Measurements from ENCODE around the gene ATP7B.

ATP7B gene

DNA sequence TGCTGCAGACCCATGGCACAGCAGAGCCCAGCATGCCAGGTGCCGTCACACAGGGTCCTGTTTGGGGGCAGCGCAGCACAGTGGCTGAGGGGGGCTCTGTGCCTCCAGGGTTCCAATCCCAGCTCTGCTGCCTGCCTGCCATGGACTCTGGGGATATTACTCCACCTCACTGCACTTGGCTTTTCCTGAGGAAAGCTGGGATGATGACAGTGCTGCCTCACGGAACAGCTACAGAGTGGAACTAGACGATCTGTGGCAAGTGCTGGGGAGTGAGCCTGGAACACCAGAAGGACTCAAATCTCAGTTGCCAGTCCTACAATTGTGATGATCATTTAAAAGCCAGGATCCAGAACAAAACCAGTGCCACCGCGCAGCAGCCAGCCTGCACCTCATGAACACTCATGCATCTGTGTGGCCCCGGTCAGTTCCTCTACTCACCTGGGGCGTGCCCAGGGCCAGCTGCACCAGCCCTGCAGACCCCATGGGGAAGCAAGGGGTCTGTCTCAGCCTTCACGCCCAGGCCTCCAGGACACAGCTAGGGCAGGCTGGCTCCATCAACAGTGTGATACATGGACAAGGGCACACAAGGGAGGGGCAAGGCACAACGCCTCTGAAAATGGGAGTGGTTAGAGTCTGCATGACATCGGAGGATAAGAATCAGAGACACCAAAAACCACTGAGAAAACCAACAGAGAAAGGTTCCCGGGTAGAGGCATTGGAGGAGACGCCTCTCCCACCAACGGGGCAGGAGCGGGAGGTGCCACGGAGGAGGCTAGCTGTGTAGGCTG lies 55.2 kb downstream of the ATP7B start:
- no peaks in the 10 kb centered on the region for H3K27me3 ChIP-seq (ENCODE audit: control insufficient read depth in 3 of 3, insufficient read depth in 3 of 3, low read depth in 1 of 3, low read length in 3 of 3)
- H3K4ac ChIP-seq (ENCODE audit: low read length), result no peak overlapping the region
- peaks cover 0 to 2% of the 10 kb centered on the region in 2 donors for H3K4me1 ChIP-seq (ENCODE audit: control insufficient read depth in 2 of 2, insufficient read depth in 1 of 2, low read depth in 1 of 2, low read length in 2 of 2)
- no peak overlapping the region for H2AK5ac ChIP-seq (ENCODE audit: low read depth, low read length)
- no peak overlapping the region for H2BK120ac ChIP-seq (ENCODE audit: low read depth, low read length)
- no peak overlapping the region for H4K91ac ChIP-seq (ENCODE audit: low read depth, low read length, poor library complexity)
- H3K4me3 ChIP-seq (ENCODE audit: low read length in 2 of 2), result peak overlapping the region in 1 of 2 donors; percentile 45
- DNase-seq (ENCODE audit: low spot score), result no peak
- H3K14ac ChIP-seq (ENCODE audit: low read length), result peak overlapping the region; percentile 83
- H2AFZ ChIP-seq (ENCODE audit: low read length), result no peak overlapping the region
- no peak overlapping the region for H2BK15ac ChIP-seq (ENCODE audit: low read length)
- H3K9me3 ChIP-seq (replicated peaks in 1 of 2; ENCODE audit: control insufficient read depth in 2 of 2, insufficient read depth in 1 of 2, low read depth in 1 of 2, low read length in 2 of 2), result no peaks in the 10 kb centered on the region
- no peak overlapping the region for H3K23ac ChIP-seq (ENCODE audit: low read depth, low read length, poor library complexity)
- peak overlapping the region; percentile 35 for H3K18ac ChIP-seq (ENCODE audit: low read length)
- no peak overlapping the region for H4K8ac ChIP-seq (ENCODE audit: low read depth, low read length)
- H3K9ac ChIP-seq (ENCODE audit: low read depth, low read length, poor library complexity), result no peak overlapping the region
- no peak overlapping the region for H3K4me2 ChIP-seq (ENCODE audit: insufficient read depth, low read length, poor library complexity, severe bottlenecking)
- no peak overlapping the region for H2BK5ac ChIP-seq (ENCODE audit: low read length)
- no peaks in the 10 kb centered on the region for H3K79me1 ChIP-seq (ENCODE audit: low read depth, low read length)
- H2BK12ac ChIP-seq (ENCODE audit: low read length), result no peak overlapping the region
- WGBS, 2 donors (ENCODE audit: extremely low coverage in 2 of 2, insufficient read length in 2 of 2, insufficient replicate concordance in 1 of 2), result no CpG with 5 or more reads among the region's 16 CpGs
- peaks cover 0 to 2% of the 10 kb centered on the region in 2 donors for H3K36me3 ChIP-seq (replicated peaks in 1 of 2; ENCODE audit: control insufficient read depth in 2 of 2, insufficient read depth in 2 of 2, low read length in 2 of 2)
- H3K27ac ChIP-seq (replicated peaks; ENCODE audit: low read length), result no peak overlapping the region

GRCh38 chr13:51955281-51955771 lies 55.9 kb downstream of the ATP7B start:
- no peaks in the 10 kb centered on the region for H3K27me3 ChIP-seq (ENCODE audit: control insufficient read depth in 3 of 3, insufficient read depth in 3 of 3, low read depth in 1 of 3, low read length in 3 of 3)
- no CpG with 5 or more reads among the region's 15 CpGs for WGBS, 2 donors (ENCODE audit: extremely low coverage in 2 of 2, insufficient read length in 2 of 2, insufficient replicate concordance in 1 of 2)

GRCh38 chr13:51953347-51954195 lies 57.7 kb downstream of the ATP7B start:
- no peak overlapping the region for H3K14ac ChIP-seq (ENCODE audit: low read length)
- H2BK12ac ChIP-seq (ENCODE audit: low read length), result no peak overlapping the region
- H3K4ac ChIP-seq (ENCODE audit: low read length), result no peak overlapping the region
- peaks cover 0 to 2% of the 10 kb centered on the region in 2 donors for H3K4me1 ChIP-seq (ENCODE audit: control insufficient read depth in 2 of 2, insufficient read depth in 1 of 2, low read depth in 1 of 2, low read length in 2 of 2)
- H2BK15ac ChIP-seq (ENCODE audit: low read length), result no peak overlapping the region
- H3K9ac ChIP-seq (ENCODE audit: low read depth, low read length, poor library complexity), result no peak overlapping the region
- H2AFZ ChIP-seq (ENCODE audit: low read length), result no peak overlapping the region
- no peak overlapping the region for H3K4me2 ChIP-seq (ENCODE audit: insufficient read depth, low read length, poor library complexity, severe bottlenecking)
- no peaks in the 10 kb centered on the region for H3K79me1 ChIP-seq (ENCODE audit: low read depth, low read length)
- DNase-seq (ENCODE audit: low spot score), result no peak
- H3K4me3 ChIP-seq (ENCODE audit: low read length in 2 of 2), result peak overlapping the region in 1 of 2 donors; percentile 52
- no peak overlapping the region for H3K27ac ChIP-seq (replicated peaks; ENCODE audit: low read length)
- H3K18ac ChIP-seq (ENCODE audit: low read length), result peak overlapping the region; percentile 22
- H3K9me3 ChIP-seq (replicated peaks in 1 of 2; ENCODE audit: control insufficient read depth in 2 of 2, insufficient read depth in 1 of 2, low read depth in 1 of 2, low read length in 2 of 2), result peaks cover 0 to 1% of the 10 kb centered on the region in 2 donors
- H2AK5ac ChIP-seq (ENCODE audit: low read depth, low read length), result no peak overlapping the region
- WGBS, 2 donors (ENCODE audit: extremely low coverage in 2 of 2, insufficient read length in 2 of 2, insufficient replicate concordance in 1 of 2), result no CpG with 5 or more reads among the region's 3 CpGs
- H4K91ac ChIP-seq (ENCODE audit: low read depth, low read length, poor library complexity), result no peak overlapping the region
- no peak overlapping the region for H4K8ac ChIP-seq (ENCODE audit: low read depth, low read length)
- no peak overlapping the region for H2BK5ac ChIP-seq (ENCODE audit: low read length)
- no peaks in the 10 kb centered on the region for H3K27me3 ChIP-seq (ENCODE audit: control insufficient read depth in 3 of 3, insufficient read depth in 3 of 3, low read depth in 1 of 3, low read length in 3 of 3)
- no peak overlapping the region for H3K23ac ChIP-seq (ENCODE audit: low read depth, low read length, poor library complexity)
- H2BK120ac ChIP-seq (ENCODE audit: low read depth, low read length), result no peak overlapping the region
- H3K36me3 ChIP-seq (replicated peaks in 1 of 2; ENCODE audit: control insufficient read depth in 2 of 2, insufficient read depth in 2 of 2, low read length in 2 of 2), result peaks cover 0 to 2% of the 10 kb centered on the region in 2 donors

More at GRCh38 chr13:51955281-51955771, 55.9 kb downstream of the ATP7B start:
- no peak overlapping the region for H2AK5ac ChIP-seq (ENCODE audit: low read depth, low read length)
- H3K79me1 ChIP-seq (ENCODE audit: low read depth, low read length), result no peaks in the 10 kb centered on the region
- H3K36me3 ChIP-seq (replicated peaks in 1 of 2; ENCODE audit: control insufficient read depth in 2 of 2, insufficient read depth in 2 of 2, low read length in 2 of 2), result peaks cover 0 to 2% of the 10 kb centered on the region in 2 donors
- peaks cover 0 to 2% of the 10 kb centered on the region in 2 donors for H3K4me1 ChIP-seq (ENCODE audit: control insufficient read depth in 2 of 2, insufficient read depth in 1 of 2, low read depth in 1 of 2, low read length in 2 of 2)
- no peak overlapping the region for H4K91ac ChIP-seq (ENCODE audit: low read depth, low read length, poor library complexity)
- H2BK120ac ChIP-seq (ENCODE audit: low read depth, low read length), result no peak overlapping the region
- no peak overlapping the region for H2BK15ac ChIP-seq (ENCODE audit: low read length)
- DNase-seq (ENCODE audit: low spot score), result no peak
- H3K4ac ChIP-seq (ENCODE audit: low read length), result no peak overlapping the region
- no peak overlapping the region for H3K4me3 ChIP-seq (ENCODE audit: low read length in 2 of 2)
- peaks cover 0 to 1% of the 10 kb centered on the region in 2 donors for H3K9me3 ChIP-seq (replicated peaks in 1 of 2; ENCODE audit: control insufficient read depth in 2 of 2, insufficient read depth in 1 of 2, low read depth in 1 of 2, low read length in 2 of 2)
- no peak overlapping the region for H3K23ac ChIP-seq (ENCODE audit: low read depth, low read length, poor library complexity)
- H3K14ac ChIP-seq (ENCODE audit: low read length), result no peak overlapping the region
- no peak overlapping the region for H2AFZ ChIP-seq (ENCODE audit: low read length)
- no peak overlapping the region for H4K8ac ChIP-seq (ENCODE audit: low read depth, low read length)
- no peak overlapping the region for H3K4me2 ChIP-seq (ENCODE audit: insufficient read depth, low read length, poor library complexity, severe bottlenecking)
- no peak overlapping the region for H3K18ac ChIP-seq (ENCODE audit: low read length)
- no peak overlapping the region for H3K27ac ChIP-seq (replicated peaks; ENCODE audit: low read length)
- H2BK12ac ChIP-seq (ENCODE audit: low read length), result no peak overlapping the region
- H2BK5ac ChIP-seq (ENCODE audit: low read length), result no peak overlapping the region
- no peak overlapping the region for H3K9ac ChIP-seq (ENCODE audit: low read depth, low read length, poor library complexity)

- Histone ChIP-seq H3K4me1 (ENCODE audit: control insufficient read depth in 2 of 2, insufficient read depth in 1 of 2, low read depth in 1 of 2, low read length in 2 of 2) (no peaks in the 10 kb centered on the region), H2BK120ac (ENCODE audit: low read depth, low read length) (no peak overlapping the region), H3K79me1 (ENCODE audit: low read depth, low read length) (no peaks in the 10 kb centered on the region), H3K23ac (ENCODE audit: low read depth, low read length, poor library complexity) (no peak overlapping the region), H3K36me3 (replicated peaks in 1 of 2; ENCODE audit: control insufficient read depth in 2 of 2, insufficient read depth in 2 of 2, low read length in 2 of 2) (peaks cover 0 to 2% of the 10 kb centered on the region in 2 donors), H2AFZ (ENCODE audit: low read length) (no peak overlapping the region), H2BK5ac (ENCODE audit: low read length) (no peak overlapping the region), H3K27me3 (ENCODE audit: control insufficient read depth in 3 of 3, insufficient read depth in 3 of 3, low read depth in 1 of 3, low read length in 3 of 3) (no peaks in the 10 kb centered on the region), H3K9ac (ENCODE audit: low read depth, low read length, poor library complexity) (no peak overlapping the region), H3K14ac (ENCODE audit: low read length) (no peak overlapping the region), H3K27ac (replicated peaks; ENCODE audit: low read length) (no peak overlapping the region), H3K4me2 (ENCODE audit: insufficient read depth, low read length, poor library complexity, severe bottlenecking) (no peak overlapping the region), H4K91ac (ENCODE audit: low read depth, low read length, poor library complexity) (no peak overlapping the region), H2AK5ac (ENCODE audit: low read depth, low read length) (no peak overlapping the region), H3K9me3 (replicated peaks in 1 of 2; ENCODE audit: control insufficient read depth in 2 of 2, insufficient read depth in 1 of 2, low read depth in 1 of 2, low read length in 2 of 2) (peaks cover 0 to 1% of the 10 kb centered on the region in 2 donors), H3K4me3 (ENCODE audit: low read length in 2 of 2) (no peak overlapping the region), H4K8ac (ENCODE audit: low read depth, low read length) (no peak overlapping the region), H3K4ac (ENCODE audit: low read length) (no peak overlapping the region), H2BK12ac (ENCODE audit: low read length) (no peak overlapping the region), H3K18ac (ENCODE audit: low read length) (no peak overlapping the region), H2BK15ac (ENCODE audit: low read length) (no peak overlapping the region)
- WGBS, 2 donors (ENCODE audit: extremely low coverage in 2 of 2, insufficient read length in 2 of 2, insufficient replicate concordance in 1 of 2), result no CpG with 5 or more reads among the region's 5 CpGs
- DNase-seq (ENCODE audit: low spot score), result no peak
These were observed 60.5 kb downstream of the ATP7B start for GRCh38 chr13:51950722-51951121.

Measured in neuronal stem cell (in vitro differentiated cells).